MM.1S (cell line): Measurements from ENCODE around the gene TBX1.

Experiments used
- EZH2 ChIP-seq: fragments of 300-600 bp; sonication (generic); optimal IDR thresholded peaks from 2 replicates; pipeline ENCODE3; 2017; ENCODE audit warnings: low read depth, mild to moderate bottlenecking, antibody characterized with exemption, low read length, mixed read lengths
- EZH2phosphoT487 ChIP-seq: fragments of 300-600 bp; sonication (generic); IDR thresholded peaks from 2 replicates; pipeline ENCODE4 v1.6.1; 2018; ENCODE audit warnings: antibody characterized with exemption, low read length

DNA sequence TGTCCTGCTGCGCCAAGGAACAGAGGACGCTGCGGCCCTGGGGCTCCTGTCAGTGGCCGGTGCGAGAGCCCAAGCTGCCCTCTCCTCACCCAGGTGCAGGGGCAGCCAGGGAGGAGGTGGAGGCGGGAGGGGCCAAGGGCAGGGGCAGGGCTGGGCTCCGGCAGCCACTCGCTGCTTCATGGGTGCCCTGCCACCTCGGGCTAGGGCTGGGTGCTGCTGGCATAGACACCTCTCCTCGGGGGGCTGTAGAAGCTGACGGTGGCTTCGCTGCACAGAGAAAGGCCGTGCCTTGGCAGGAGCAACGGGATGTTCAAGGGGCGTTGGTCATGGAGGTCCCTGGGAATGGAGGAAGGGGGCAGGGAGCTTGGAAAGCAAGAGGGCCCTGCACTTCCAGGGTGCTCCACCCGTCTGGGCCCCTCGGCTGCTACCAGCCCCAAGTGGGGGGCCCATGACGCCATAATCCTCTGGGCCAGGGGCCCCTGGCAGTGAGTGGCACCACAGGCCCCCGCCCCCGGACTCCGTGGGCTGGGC is 1.6 kb upstream of the TBX1 start:
- no peak for TF ChIP-seq EZH2
- TF ChIP-seq EZH2phosphoT487, result no peak
